ENCODE data around the gene S1PR3.

S1PR3 gene

GRCh38 chr9:88993327-88993726 is 2.1 kb downstream of the S1PR3 start:
- DNase-seq (ENCODE audit: low spot score): no peak

- DNase-seq (ENCODE audit: low spot score): no peak
These were observed 2.7 kb downstream of the S1PR3 start for GRCh38 chr9:88993871-88994460.

- no peak for DNase-seq (ENCODE audit: low spot score)
These were observed 3.4 kb downstream of the S1PR3 start for GRCh38 chr9:88994469-88995199.

- no peak for DNase-seq (ENCODE audit: low spot score)
These were observed 3.9 kb downstream of the S1PR3 start for GRCh38 chr9:88995200-88995577.

GRCh38 chr9:88995627-88996026 is 4.4 kb downstream of the S1PR3 start:
- DNase-seq (ENCODE audit: low spot score): no peak

GRCh38 chr9:88996046-88996920 is 5.0 kb downstream of the S1PR3 start:
- DNase-seq (ENCODE audit: low spot score): no peak

GRCh38 chr9:88996921-88997235 is 5.6 kb downstream of the S1PR3 start:
- DNase-seq (ENCODE audit: low spot score): no peak

- no peak for DNase-seq (ENCODE audit: low spot score)
These were observed 6.4 kb downstream of the S1PR3 start for GRCh38 chr9:88997646-88998045.

- DNase-seq (ENCODE audit: low spot score): no peak
These were observed 7.2 kb downstream of the S1PR3 start for GRCh38 chr9:88998503-88998902.

- no peak for DNase-seq (ENCODE audit: low spot score)
These were observed 7.6 kb downstream of the S1PR3 start for GRCh38 chr9:88998911-88999310.

- no peak for DNase-seq (ENCODE audit: low spot score)
These were observed 9.1 kb downstream of the S1PR3 start for GRCh38 chr9:89000371-89000781.

GRCh38 chr9:89000973-89001916 is 10.0 kb downstream of the S1PR3 start:
- peak; percentile 84 for DNase-seq (ENCODE audit: low spot score)

- DNase-seq (ENCODE audit: low spot score): no peak
These were observed 10.8 kb downstream of the S1PR3 start for GRCh38 chr9:89001917-89002540.

GRCh38 chr9:89002987-89003386 is 11.7 kb downstream of the S1PR3 start:
- no peak for DNase-seq (ENCODE audit: low spot score)

GRCh38 chr9:89005323-89005722 is 14.1 kb downstream of the S1PR3 start:
- no peak for DNase-seq (ENCODE audit: low spot score)

- DNase-seq (ENCODE audit: low spot score): no peak
These were observed 15.0 kb downstream of the S1PR3 start for GRCh38 chr9:89006267-89006666.

- DNase-seq (ENCODE audit: low spot score): no peak
These were observed 16.0 kb downstream of the S1PR3 start for GRCh38 chr9:89006996-89007967.

GRCh38 chr9:89008055-89008743 is 16.9 kb downstream of the S1PR3 start:
- no peak for DNase-seq (ENCODE audit: low spot score)

- no peak for DNase-seq (ENCODE audit: low spot score)
These were observed 17.7 kb downstream of the S1PR3 start for GRCh38 chr9:89008744-89009545.

Measured in hepatic stellate cell (primary cell).